Activated naive CD4-positive, alpha-beta T cell treated with anti-CD3 and anti-CD28 coated beads, Interleukin-2, amount 50 U/mL, for 72 hours (primary cell): ENCODE data around the gene AKAP11. TPM values are rescaled to one million over a fixed set of nuclear protein-coding genes. Genes with fewer than 3 reads are reported as not detected.

Experiments
- ATAC-seq, 2 donors: fragments of 150-1000 bp; cut with Tn5 transposase; 2 replicates each; pipeline ENCODE4 v1.10.0; 2021; ENCODE audit warnings: mild to moderate bottlenecking in 2 of 2, moderate library complexity in 2 of 2
- DNase-seq, 2 donors: peaks; one replicate each; pipeline ENCODE4 v3.0.0; 2021 to 2022; ENCODE audit warnings: low spot score in 2 of 2
- H3K27ac Mint-ChIP-seq, 2 donors: one replicate each; pipeline ENCODE4 v1.8.0; 2022; ENCODE audit warnings: mild to moderate bottlenecking in 2 of 2, mixed read lengths in 2 of 2
- H3K36me3 Mint-ChIP-seq, 2 donors: one replicate each; pipeline ENCODE4 v1.8.0; 2022; ENCODE audit warnings: mixed read lengths in 2 of 2
- H3K9me3 Mint-ChIP-seq, 2 donors: one replicate each; pipeline ENCODE4 v1.8.0; 2022; ENCODE audit warnings: mixed read lengths in 2 of 2
- total RNA-seq, 2 donors: library from RNA; stranded (reverse); gene quantifications; one replicate each; pipeline ENCODE4 v1.2.3, GENCODE V29; 2022

The AKAP11 gene
- total RNA-seq, 2 donors from 2014 or later, result 34.3 to 42.3 TPM

DNA sequence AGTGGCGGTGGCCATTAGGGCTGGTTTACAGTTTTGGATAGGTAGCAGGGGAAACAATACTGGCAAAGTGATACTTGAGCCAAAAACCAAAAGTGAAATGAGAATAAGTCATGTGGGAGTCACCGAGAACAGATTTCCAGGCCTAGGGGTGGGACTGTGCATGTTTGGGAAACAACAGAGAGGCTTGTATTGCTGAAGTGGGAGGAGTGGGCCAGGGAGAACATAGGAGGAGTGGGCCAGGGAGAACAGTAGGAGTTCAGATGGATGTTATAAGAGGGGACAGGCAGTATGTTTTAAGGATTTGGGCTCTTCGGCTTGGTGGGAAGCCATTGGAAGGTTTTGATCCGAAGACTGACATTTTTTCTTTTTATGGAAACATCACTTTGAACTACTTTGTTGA is 35.5 kb downstream of the AKAP11 start:
- H3K36me3 Mint-ChIP-seq, result peaks cover 51 to 79% of the 10 kb centered on the region in 2 donors

DNA sequence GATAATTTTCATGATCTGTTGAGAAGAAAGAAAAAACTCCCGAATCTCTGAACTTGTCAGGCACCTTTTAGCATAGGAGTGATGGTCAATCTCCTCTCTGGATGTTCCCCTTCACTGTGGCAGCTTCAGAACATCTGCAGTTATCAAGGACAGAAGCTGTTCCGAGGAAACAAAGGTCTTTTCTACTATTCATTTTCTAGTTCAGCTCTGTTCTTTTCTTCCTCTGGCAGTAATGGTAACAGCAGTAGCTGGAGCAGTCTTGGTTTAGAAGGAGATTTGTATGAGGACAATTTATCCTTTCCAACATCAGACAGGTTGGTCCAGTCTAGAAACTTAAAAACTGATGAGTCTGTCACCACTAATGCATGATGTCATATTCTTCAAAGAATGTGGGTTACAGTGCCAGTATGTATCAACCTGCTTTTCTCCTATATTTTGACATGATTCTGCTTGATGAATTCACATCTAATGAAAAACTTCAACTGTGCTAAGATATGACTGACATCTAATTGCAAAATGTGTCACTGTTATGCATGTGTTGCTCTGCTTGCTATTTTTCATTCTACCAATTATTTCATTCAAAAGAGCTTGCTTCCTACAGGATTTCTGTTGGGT is 41.0 kb downstream of the AKAP11 start:
- no peak for DNase-seq
- Mint-ChIP-seq H3K36me3 (peaks cover 18 to 49% of the 10 kb centered on the region in 2 donors), H3K27ac (peak overlapping the region; percentile 56 to 65), H3K9me3 (no peaks in the 10 kb centered on the region)
- peak; percentile 37 to 43 for ATAC-seq

More for the DNA sequence above, 35.5 kb downstream of the AKAP11 start:
- no peak for DNase-seq
- ATAC-seq, result no peak
- Mint-ChIP-seq H3K27ac (peak overlapping the region; percentile 13 to 59), H3K9me3 (peaks cover 4% of the 10 kb centered on the region in 2 donors)

DNA sequence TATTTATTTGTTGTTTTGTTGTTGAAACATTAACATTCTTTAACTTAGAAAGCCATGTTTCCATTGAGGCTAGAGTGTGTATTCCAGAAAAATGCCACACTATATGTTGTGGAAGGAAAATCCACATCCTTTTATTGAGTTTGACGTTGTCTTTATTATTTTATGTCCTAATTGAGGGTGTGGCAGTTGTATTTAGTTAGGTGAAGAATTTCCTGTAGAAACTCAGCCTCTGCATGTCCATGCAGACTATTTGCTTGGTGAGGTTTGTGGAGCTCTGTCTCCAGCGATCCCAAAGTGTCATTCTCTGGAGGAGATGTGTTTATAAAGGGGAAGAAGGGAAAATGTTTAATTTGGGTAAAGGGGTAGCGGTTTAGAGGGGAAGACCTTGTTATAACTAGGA is 46.6 kb downstream of the AKAP11 start:
- DNase-seq (no peak), ATAC-seq (no peak)
- H3K9me3 Mint-ChIP-seq, result no peaks in the 10 kb centered on the region
- H3K36me3 Mint-ChIP-seq, result peaks cover 0 to 38% of the 10 kb centered on the region in 2 donors
- no peak overlapping the region for H3K27ac Mint-ChIP-seq

DNA sequence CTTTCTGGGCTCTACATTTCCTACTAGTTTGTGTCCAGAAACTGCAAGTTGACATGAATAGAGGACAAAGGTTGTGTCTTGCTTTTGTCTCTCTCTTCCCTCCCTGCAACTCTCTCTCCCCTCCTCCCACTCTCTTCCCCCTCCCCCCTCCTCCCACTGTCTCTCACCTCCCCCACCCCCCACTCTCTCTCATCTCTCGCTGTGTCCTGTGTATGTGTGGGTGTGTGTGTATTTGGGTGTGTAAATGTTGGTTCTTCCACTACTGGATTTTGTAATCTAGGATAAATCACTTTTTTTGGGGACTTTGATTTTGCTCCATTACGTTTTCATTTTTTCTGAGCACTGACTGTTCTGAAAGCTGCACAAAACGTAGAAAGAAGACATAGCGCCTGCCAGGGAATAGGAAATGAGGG is 48.4 kb downstream of the AKAP11 start:
- Mint-ChIP-seq H3K9me3 (no peaks in the 10 kb centered on the region), H3K36me3 (peaks cover 0 to 38% of the 10 kb centered on the region in 2 donors), H3K27ac (peak overlapping the region; percentile 33 to 71)
- DNase-seq (no peak), ATAC-seq (no peak)

DNA sequence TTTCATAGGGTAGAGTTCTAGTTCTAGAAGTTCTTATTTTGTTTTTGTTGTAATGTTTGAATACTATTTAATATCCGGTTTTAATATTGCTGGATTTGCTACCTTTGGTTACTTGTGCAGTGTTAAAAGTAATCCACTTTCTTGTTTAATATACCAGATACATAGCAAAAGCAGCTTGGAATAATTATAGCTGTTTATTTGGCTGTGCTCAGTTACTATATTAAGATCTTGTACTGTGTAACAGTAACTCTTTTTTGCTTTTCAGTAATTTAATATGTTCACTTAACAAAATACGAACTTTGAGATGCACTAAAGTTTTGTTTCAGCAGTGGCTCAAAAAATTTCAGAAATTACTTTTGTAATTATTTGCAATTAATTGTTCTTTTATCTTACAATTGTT is 50.9 kb downstream of the AKAP11 start:
- H3K27ac Mint-ChIP-seq, result no peak overlapping the region
- DNase-seq (no peak), ATAC-seq (no peak)
- H3K36me3 Mint-ChIP-seq, result peaks cover 0 to 26% of the 10 kb centered on the region in 2 donors
- H3K9me3 Mint-ChIP-seq, result no peaks in the 10 kb centered on the region

DNA sequence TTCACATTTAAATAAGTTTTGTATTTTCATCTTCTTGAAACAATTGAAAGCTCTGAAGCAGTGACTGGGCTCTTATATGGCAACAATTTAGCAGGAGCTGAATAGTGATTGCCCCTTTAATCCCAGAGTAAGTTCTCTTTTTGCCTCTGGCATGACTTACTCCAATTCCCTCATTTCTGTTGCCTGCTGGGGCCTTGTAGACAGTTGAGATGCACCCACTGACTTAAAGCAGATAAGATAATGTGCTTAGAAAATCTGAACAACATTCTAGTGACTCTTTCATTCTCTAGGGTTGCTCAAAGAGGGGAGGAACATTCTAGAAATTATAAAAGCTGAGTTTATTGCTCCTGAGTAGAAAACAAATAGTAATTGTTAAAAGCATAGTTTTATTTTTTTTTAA is 52.8 kb downstream of the AKAP11 start:
- DNase-seq (no peak), ATAC-seq (no peak)
- Mint-ChIP-seq H3K9me3 (peaks cover 0 to 2% of the 10 kb centered on the region in 2 donors), H3K36me3 (peaks cover 0 to 13% of the 10 kb centered on the region in 2 donors), H3K27ac (no peak overlapping the region)

DNA sequence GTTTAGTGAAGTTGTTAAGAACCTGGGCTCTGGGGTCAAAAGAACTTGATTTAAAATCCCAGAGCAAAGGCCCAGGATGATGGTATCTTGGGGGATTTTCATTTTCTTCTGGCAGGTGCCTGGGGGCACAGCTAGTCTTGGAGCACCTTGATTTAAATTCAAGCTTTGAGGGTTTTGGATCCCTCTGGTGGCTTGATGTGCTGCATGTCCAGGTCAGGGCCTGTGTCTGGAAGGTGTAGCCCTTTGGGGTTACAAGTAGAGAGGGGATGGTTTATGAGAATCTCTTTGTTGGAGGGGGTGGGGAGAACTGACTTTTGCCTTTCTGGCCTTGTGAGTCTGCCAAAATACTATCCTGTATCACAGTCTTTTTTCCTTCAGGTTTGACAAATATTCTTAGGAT is 55.8 kb downstream of the AKAP11 start:
- DNase-seq (no peak), ATAC-seq (no peak)
- Mint-ChIP-seq H3K27ac (peak overlapping the region in 1 of 2 donors; percentile 67), H3K36me3 (peaks cover 0 to 4% of the 10 kb centered on the region in 2 donors), H3K9me3 (peaks cover 5 to 9% of the 10 kb centered on the region in 2 donors)

DNA sequence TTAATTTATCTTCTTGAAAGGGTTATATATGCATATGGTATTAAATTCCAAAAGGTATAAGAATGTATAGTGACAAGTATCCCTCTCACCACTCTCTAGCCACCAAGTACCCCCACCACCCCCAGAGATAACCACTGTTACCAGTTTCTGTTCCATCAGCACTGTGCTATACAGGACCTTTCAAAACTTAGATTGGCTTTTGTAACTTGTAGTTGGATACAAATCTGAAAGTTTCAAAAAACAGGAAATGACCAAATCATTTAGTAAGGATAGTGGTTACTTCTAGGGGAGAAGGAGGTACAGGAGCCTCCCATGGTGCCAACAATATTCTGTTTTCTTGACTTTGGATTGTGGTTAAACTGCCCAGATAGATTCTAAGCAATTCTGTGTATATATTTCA is 56.7 kb downstream of the AKAP11 start:
- Mint-ChIP-seq H3K9me3 (peaks cover 5 to 9% of the 10 kb centered on the region in 2 donors), H3K27ac (peak overlapping the region; percentile 10 to 79), H3K36me3 (peaks cover 0 to 4% of the 10 kb centered on the region in 2 donors)
- no peak for DNase-seq
- ATAC-seq, result peak; percentile 62 to 67

DNA sequence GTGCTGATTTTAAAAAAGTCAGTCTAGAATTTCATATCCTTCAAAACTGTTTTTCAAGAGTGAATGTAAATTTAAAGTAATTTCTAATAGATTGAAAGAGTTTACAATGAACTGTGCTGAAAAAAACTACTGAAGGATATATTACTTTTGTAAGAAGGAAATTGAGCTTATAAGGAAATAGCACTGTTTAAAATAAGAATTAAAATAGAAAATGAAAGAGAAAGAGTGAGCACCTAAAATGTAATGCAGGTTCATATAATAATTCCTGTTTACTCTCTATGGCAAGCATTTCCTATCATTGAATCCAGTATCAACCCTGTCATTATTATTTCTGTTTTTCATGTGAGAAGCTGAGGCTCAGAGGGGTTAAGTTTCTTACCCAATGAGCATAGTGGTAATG is 57.3 kb downstream of the AKAP11 start:
- ATAC-seq (no peak), DNase-seq (no peak)
- peaks cover 0 to 4% of the 10 kb centered on the region in 2 donors for H3K36me3 Mint-ChIP-seq
- H3K27ac Mint-ChIP-seq, result peak overlapping the region in 1 of 2 donors; percentile 79
- H3K9me3 Mint-ChIP-seq, result peaks cover 5 to 9% of the 10 kb centered on the region in 2 donors

DNA sequence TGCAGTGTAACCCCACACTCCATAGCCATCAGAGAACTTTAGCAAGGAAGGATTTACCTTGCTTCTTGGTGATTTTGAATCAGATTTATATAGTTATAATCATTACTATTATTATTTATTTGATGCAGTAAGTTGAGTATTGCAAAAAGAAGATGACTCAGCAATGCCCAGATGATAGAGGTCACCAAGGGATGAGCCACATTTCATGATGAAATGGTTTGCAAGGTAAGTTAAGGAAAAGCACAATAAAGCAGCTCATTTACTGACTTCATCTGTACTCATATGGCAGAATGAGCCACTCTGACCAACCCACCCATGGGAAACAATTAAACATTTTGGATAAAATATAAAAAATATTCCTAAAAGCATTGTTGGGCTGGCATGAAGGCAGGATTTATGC is 59.1 kb downstream of the AKAP11 start:
- DNase-seq, result no peak
- Mint-ChIP-seq H3K36me3 (peaks cover 0 to 4% of the 10 kb centered on the region in 2 donors), H3K9me3 (peaks cover 5 to 9% of the 10 kb centered on the region in 2 donors), H3K27ac (peak overlapping the region in 1 of 2 donors; percentile 79)
- no peak for ATAC-seq

DNA sequence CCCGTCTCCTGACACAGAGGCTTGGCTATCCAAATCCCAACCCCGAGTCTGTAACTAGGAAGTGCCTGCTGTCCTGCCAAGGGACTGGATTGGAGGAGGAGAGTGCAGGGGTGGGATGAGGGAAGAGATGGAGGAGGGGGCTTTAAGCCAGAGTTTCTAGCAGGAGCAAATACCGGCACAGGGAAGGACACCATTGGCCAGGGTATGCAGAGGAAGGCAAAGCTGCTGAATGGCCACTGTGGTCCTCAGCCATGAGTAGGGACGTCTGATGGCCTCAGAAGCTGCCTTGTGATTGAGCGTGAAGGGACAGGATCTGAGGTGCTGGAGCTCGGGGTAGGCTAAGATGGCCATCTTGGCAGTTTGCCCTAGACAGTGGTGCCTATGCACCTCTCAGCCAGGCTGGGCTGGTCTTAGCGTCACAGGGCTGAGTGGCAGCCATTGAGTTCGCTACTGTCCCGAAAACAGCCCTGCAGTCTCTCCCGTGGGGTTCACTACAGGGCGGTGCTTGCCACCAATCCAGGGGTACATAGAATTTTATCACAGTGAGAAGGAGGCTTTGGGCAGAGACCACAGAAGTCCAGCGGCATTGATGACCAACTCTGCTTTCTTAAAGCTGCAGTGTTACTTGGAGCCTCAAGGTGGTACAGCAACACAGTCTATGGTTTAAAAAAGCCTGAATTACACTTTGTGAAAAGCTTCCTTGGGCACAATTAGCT is 61.8 kb downstream of the AKAP11 start:
- ATAC-seq, result peak; percentile 83 to 84

DNA sequence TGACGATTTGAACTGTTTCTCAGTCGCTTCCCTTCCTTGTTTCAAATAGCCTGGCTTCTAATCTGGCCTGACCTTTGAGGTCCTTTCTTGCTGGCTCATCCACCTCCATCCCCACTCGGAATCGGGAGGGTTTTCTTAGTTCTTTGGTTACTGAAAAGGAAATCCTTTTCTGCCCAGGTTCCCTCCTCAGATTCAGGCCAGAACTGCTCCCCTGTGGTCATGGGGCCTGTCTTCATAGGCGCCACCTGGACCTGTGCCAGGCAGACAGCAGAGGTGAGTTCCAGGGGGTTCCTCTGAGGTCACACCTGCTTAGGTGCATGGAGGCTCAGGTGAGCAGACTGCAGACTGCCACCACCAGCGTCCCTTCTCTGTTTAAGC is 62.4 kb downstream of the AKAP11 start:
- peaks cover 5 to 9% of the 10 kb centered on the region in 2 donors for H3K9me3 Mint-ChIP-seq
- DNase-seq, result no peak
- peak overlapping the region in 1 of 2 donors; percentile 37 for H3K27ac Mint-ChIP-seq
- peaks cover 0 to 4% of the 10 kb centered on the region in 2 donors for H3K36me3 Mint-ChIP-seq
- peak; percentile 36 to 43 for ATAC-seq

More for the DNA sequence above, 61.8 kb downstream of the AKAP11 start:
- Mint-ChIP-seq H3K27ac (peak overlapping the region in 1 of 2 donors; percentile 23), H3K9me3 (peaks cover 5 to 9% of the 10 kb centered on the region in 2 donors), H3K36me3 (peaks cover 0 to 4% of the 10 kb centered on the region in 2 donors)
- no peak for DNase-seq

DNA sequence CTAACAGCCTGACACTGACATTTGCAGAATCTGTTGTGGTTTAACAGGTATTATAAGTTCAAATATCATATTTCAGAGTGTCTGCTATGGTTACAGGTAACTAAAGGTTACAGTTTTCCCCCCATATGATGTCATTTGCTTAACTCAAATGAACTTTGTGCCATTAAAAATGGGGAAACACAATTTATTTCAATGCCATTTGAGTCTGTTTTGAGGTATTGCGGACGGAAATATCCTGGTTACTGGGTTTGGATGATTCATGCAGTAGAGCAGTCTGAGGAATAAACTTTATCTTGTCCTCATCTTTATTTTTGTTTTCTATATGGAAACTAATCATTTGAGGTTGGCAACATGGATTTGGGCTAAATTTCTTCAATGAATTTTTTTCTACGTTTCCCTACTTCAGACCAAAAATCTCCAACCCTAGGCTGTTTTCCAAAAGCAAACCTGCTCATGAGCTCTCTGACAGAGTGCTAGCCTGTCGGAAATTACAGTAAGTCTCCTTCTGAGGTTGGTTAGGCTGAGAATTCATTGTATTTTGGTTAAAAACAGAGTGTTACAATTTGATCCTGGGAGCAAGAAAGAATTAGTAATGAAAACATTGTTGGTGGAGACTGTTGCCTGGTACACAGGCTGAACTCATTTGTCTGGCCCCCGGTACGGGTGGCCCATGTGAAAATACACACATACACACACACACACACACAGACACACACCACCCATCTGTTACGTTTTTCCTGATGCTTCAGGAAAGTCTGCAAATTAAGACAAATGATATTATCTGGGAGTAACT is 66.1 kb downstream of the AKAP11 start:
- DNase-seq, result no peak
- Mint-ChIP-seq H3K9me3 (no peaks in the 10 kb centered on the region), H3K27ac (no peak overlapping the region), H3K36me3 (no peaks in the 10 kb centered on the region)
- ATAC-seq, result no peak

DNA sequence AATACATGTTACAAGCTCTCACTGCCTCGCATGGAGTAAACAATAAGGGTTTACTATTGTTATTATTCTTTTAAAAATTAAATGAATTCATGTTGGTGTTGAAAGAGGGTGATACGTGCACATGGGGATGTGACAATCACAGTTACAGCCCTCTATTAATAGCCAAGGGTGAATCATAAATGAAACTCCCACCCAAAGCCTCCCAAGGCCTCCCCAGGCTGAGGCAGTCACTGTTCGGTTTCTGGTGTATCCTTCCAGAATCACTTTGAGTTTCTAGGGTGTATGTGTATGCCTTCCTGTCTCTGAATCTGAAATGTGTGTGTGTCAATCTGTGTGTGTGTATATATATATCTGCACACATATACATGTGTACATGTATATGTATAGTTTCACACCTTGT is 73.4 kb downstream of the AKAP11 start:
- Mint-ChIP-seq H3K36me3 (peaks cover 0 to 8% of the 10 kb centered on the region in 2 donors), H3K9me3 (peaks cover 0 to 7% of the 10 kb centered on the region in 2 donors), H3K27ac (no peak overlapping the region)
- no peak for DNase-seq
- no peak for ATAC-seq

DNA sequence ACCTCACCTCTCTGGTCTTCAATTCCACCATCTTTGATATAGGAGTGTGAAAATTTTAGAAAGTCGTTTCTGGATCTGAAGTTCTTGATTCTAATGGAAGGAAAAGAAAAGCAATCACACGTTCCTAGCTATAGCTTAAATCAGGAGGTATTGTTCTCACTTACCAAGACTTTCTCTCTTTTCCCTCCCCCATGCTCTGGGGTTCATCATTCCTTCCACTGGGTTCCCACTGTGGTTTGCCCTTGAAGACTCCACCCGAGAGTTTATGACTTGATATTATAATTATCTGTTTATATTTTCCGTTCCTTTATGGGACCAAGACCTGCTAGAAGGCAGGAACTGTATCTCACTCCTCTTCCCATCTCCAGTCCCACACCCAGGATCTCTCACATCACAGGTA is 76.6 kb downstream of the AKAP11 start:
- peaks cover 0 to 8% of the 10 kb centered on the region in 2 donors for H3K36me3 Mint-ChIP-seq
- peak overlapping the region in 1 of 2 donors; percentile 4 for H3K27ac Mint-ChIP-seq
- ATAC-seq, result peak; percentile 16 to 46
- DNase-seq, result no peak
- peaks cover 0 to 6% of the 10 kb centered on the region in 2 donors for H3K9me3 Mint-ChIP-seq

DNA sequence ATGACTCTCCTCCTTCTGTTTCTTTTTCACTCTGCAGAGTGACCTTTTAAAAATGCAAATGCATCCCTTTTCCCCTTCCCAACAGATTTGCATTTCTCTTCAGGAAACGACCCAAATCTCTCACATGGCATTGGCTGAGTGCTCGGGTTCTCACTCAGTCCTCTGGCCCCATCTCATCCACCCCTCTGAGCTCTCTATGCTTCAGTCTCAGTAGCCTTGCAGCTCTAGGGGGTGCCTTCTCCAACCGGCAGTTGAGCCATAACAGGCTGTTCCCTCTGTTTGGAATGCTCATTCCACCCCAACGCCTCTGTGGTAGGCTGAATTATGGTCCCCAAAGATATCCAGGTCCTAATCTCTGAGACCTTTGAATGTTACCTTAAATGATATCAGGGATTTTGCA is 78.2 kb downstream of the AKAP11 start:
- ATAC-seq (no peak), DNase-seq (no peak)
- H3K27ac Mint-ChIP-seq, result peak overlapping the region in 1 of 2 donors; percentile 56
- H3K9me3 Mint-ChIP-seq, result peaks cover under 1 to 3% of the 10 kb centered on the region in 2 donors
- peaks cover 0 to 8% of the 10 kb centered on the region in 2 donors for H3K36me3 Mint-ChIP-seq
